ENCODE data around the gene ADGRF4. TPM values are rescaled to one million over a fixed set of nuclear protein-coding genes. Genes with fewer than 3 reads are reported as not detected.

ADGRF4 gene
- total and polyA plus RNA-seq, 2 of the 8 experiments (the other 6 are each of a cell fraction or from before 2014, with no cell fraction given) = 0.02 TPM; not detected in 1

- Histone ChIP-seq H2BK12ac (ENCODE audit: low read depth, low read length) (no peak overlapping the region), H3K9me3 (ENCODE audit: insufficient read depth in 2 of 2, low read depth in 1 of 2, low read length in 1 of 2) (no peaks in the 10 kb centered on the region), H2BK120ac (replicated peaks; ENCODE audit: low read depth, low read length) (no peak overlapping the region), H3K4ac (replicated peaks; ENCODE audit: insufficient read length, low read depth, low read length) (no peak overlapping the region), H3K4me2 (ENCODE audit: insufficient read depth in 1 of 2, low read depth in 2 of 2, low read length in 2 of 2) (no peak overlapping the region), H3K56ac (replicated peaks; ENCODE audit: insufficient read length, low read depth, low read length) (no peak overlapping the region), H2BK5ac (ENCODE audit: low read depth, low read length) (no peak overlapping the region), H3K23me2 (ENCODE audit: low read depth, low read length) (no peaks in the 10 kb centered on the region), H3K14ac (ENCODE audit: insufficient read length) (no peak overlapping the region), H2BK20ac (ENCODE audit: low read length) (no peak overlapping the region), H3K4me1 (replicated peaks in 1 of 4; ENCODE audit: control insufficient read depth in 3 of 4, insufficient read depth in 4 of 4, low read length in 3 of 4) (peaks cover 0 to 8% (median 2%) of the 10 kb centered on the region in 4 experiments; a peak in 5 of 7 replicates), H3K27me3 (replicated peaks in 1 of 4; ENCODE audit: control insufficient read depth in 3 of 4, extremely low read depth in 1 of 4, insufficient read depth in 3 of 4, low read length in 3 of 4) (no peaks in the 10 kb centered on the region), H2AK5ac (ENCODE audit: low read depth, low read length) (no peak overlapping the region), H4K5ac (ENCODE audit: insufficient read length, low read depth, low read length) (no peak overlapping the region), H3K79me2 (ENCODE audit: control insufficient read depth in 1 of 2, insufficient read depth in 2 of 2, low read length in 2 of 2) (no peaks in the 10 kb centered on the region), H4K8ac (ENCODE audit: extremely low read depth, insufficient read depth, low read length) (no peak overlapping the region), H4K20me1 (replicated peaks in 1 of 2; ENCODE audit: control insufficient read depth in 1 of 2, insufficient read depth in 2 of 2, low read length in 2 of 2) (no peaks in the 10 kb centered on the region), H3K4me3 (ENCODE audit: extremely low read depth in 1 of 4, insufficient read depth in 2 of 4, low read depth in 3 of 4, low read length in 4 of 4) (no peak overlapping the region), H3K36me3 (ENCODE audit: control insufficient read depth in 2 of 4, insufficient read depth in 4 of 4, low read length in 3 of 4) (no peaks in the 10 kb centered on the region), H2AFZ (ENCODE audit: low read length) (no peak overlapping the region), H4K91ac (replicated peaks; ENCODE audit: insufficient read length, low read length) (no peak overlapping the region), H3K23ac (ENCODE audit: insufficient read length) (no peak overlapping the region), H3K27ac (ENCODE audit: low read depth, low read length) (no peak overlapping the region), H3K79me1 (ENCODE audit: low read depth, low read length) (no peaks in the 10 kb centered on the region), H3K9ac (replicated peaks in 1 of 4; ENCODE audit: extremely low read depth in 1 of 4, low read depth in 3 of 4, low read length in 3 of 4) (no peak overlapping the region), H2BK15ac (ENCODE audit: low read length) (no peak overlapping the region), H3K18ac (ENCODE audit: extremely low read depth, low read length) (no peak overlapping the region)
- TF ChIP-seq BCL11A (IDR thresholded peaks at IDR 0.05; ENCODE audit: low read depth in 2 of 2, low read length in 2 of 2) = no peak
- no peak for TF ChIP-seq TEAD4 (IDR thresholded peaks at IDR 0.05; ENCODE audit: low read depth, low read length)
- TF ChIP-seq RXRA (IDR thresholded peaks at IDR 0.05; ENCODE audit: insufficient read depth, low read depth, low read length) = no peak
- TF ChIP-seq KDM4A (IDR thresholded peaks at IDR 0.05; ENCODE audit: low read depth, low read length, severe bottlenecking) = no peak
- TF ChIP-seq SIX5 (IDR thresholded peaks at IDR 0.05; ENCODE audit: low read depth, low read length) = no peak
- no peak for TF ChIP-seq POLR2AphosphoS5 (IDR thresholded peaks at IDR 0.05; ENCODE audit: low read depth, low read length)
- no peak for TF ChIP-seq HDAC2 (IDR thresholded peaks at IDR 0.05; ENCODE audit: borderline replicate concordance in 1 of 2, low read depth in 2 of 2, low read length in 2 of 2)
- no peak for TF ChIP-seq JUND (IDR thresholded peaks at IDR 0.05; ENCODE audit: low read length)
- ChIA-PET POLR2A (ENCODE audit: partially characterized antibody) (no interaction called here), CTCF (ENCODE audit: partially characterized antibody) (interaction anchor here (0.6 kb wide), 1 partner anchor 593 kb away, joined by 3 read pairs; no protein-coding TSS in a partner anchor)
- no peak for DNase-seq (ENCODE audit: low read depth in 1 of 2, low spot score in 2 of 2)
- FAIRE-seq = no peak
- WGBS, 2 experiments (ENCODE audit: extremely low coverage in 1 of 2, insufficient coverage in 1 of 2, insufficient read length in 1 of 2, insufficient replicate concordance in 2 of 2, low coverage in 1 of 2, low lambda C conversion rate in 2 of 2, missing lambda C conversion rate in 1 of 2) = 86% methylated on average over 3 of the region's 3 CpGs; no CpG with 5 or more reads in 1 of the 2 experiments
These were observed 23.7 kb upstream of the ADGRF4 start for GRCh38 chr6:47674673-47675072.

All from H1 (cell line).